Activated B cell treated with CpG ODN at 0.5 μM for 24 hours (primary cell): ENCODE results near the gene CDC26. TPM values are rescaled to one million over a fixed set of nuclear protein-coding genes. Genes with fewer than 3 reads are reported as not detected.

ENCODE experiments used
- ATAC-seq: fragments of 200-7000 bp; cut with Tn5 transposase; one replicate; pipeline ENCODE4 v1.10.0; 2021; ENCODE audit warnings: low read depth, mild to moderate bottlenecking, moderate library complexity
- CTCF ChIA-PET: fragments of 350-600 bp; sonication (Branson Sonifier 250); formaldehyde crosslinking; loops from one replicate; lab custom pipeline; 2021; ENCODE audit warnings: antibody characterized with exemption; lab: Charles Lee
- POLR2A ChIA-PET: fragments of 350-600 bp; sonication (Branson Sonifier 250); formaldehyde crosslinking; loops from one replicate; lab custom pipeline; 2021; ENCODE audit warnings: antibody characterized with exemption; lab: Charles Lee
- DNase-seq: peaks from one replicate; pipeline ENCODE4 v3.0.0; 2022
- H3K27ac Mint-ChIP-seq: one replicate; pipeline ENCODE4 v1.8.0; 2020; ENCODE audit warnings: mixed read lengths
- H3K27me3 Mint-ChIP-seq: one replicate; pipeline ENCODE4 v1.8.0; 2021; ENCODE audit warnings: mixed read lengths
- H3K36me3 Mint-ChIP-seq: one replicate; pipeline ENCODE4 v1.8.0; 2021; ENCODE audit warnings: low read depth, mixed read lengths
- H3K4me1 Mint-ChIP-seq: one replicate; pipeline ENCODE4 v1.8.0; 2021; ENCODE audit warnings: mixed read lengths
- H3K4me3 Mint-ChIP-seq: one replicate; pipeline ENCODE4 v1.8.0; 2020; ENCODE audit warnings: mild to moderate bottlenecking, mixed read lengths
- H3K9me3 Mint-ChIP-seq: one replicate; pipeline ENCODE4 v1.8.0; 2020; ENCODE audit warnings: mixed read lengths
- intact Hi-C: fragments of 100-400 bp; cut with micrococcal nuclease; formaldehyde crosslinking; loops from one replicate; pipeline ENCODE4 v1.15.1; 2024
- total RNA-seq: library from RNA; stranded (reverse); gene quantifications from 2 replicates; pipeline ENCODE4 v1.2.3, GENCODE V29; 2022
- TF ChIP-seq, protein P1 (sequence below): fragments of 200-600 bp; IDR thresholded peaks from one replicate; pipeline ENCODE4 v1.8.0; 2022; ENCODE audit warnings: antibody characterized with exemption, mild to moderate bottlenecking

The CDC26 gene
- total RNA-seq: 30.4 and 31.7 TPM in 2 replicates

DNA sequence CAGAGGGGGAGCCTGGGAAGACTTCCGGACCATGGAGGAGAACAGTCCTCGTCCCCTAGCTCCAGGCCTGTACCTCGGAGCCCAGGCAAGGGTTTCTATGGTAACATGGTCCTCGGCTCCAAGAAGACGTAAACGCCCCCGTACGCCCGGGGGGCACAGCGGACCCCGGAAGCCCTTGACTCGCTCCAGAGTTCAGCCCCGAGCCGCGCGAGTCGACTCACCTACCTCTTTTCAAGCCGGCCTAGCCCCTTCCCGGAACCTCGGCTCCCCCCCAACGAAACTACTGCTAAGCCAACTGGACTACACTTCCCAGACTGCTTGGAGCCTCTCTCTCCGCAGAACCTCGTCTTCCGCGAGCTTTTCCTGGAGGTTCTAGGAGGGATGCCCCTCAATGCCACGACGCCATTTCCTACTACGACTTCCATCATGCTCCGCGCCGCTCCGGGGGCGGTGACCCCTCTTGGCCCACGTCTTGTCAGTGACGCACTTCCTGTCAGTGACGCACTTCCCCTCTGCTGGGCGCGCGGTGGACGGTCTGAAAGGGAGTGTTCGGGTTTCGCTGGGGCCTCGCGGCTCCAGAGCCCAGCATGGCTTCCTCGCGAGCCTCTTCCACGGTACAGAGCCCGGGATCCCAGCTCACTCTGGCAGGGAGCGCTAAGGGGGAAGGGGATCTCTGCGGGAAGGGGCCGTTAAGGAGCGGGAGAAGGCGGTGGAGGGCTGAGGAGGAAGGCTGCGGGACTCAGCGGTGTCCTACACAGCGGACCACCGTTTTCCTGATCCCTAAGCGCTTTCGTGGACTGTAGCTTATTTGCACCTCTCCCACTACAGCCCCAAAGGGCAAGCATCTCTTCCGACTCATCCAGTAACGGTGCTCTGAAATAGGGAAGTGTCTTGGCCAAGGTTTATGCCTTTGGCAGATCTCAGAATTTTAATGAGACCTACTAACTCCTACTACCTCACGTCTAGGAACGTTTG, at the start of gene CDC26, which contains the start of gene PRPF4:
CDC26 (minus strand) TSS at position 416 of the 975 bp plus-strand sequence. CDS start 3,065 bp downstream, outside the sequence.
PRPF4 (plus strand) TSS at position 502 of the 975 bp plus-strand sequence; CDS start at position 588, 86 bp downstream.
- Mint-ChIP-seq H3K4me3 (no peak within 1 kb of the TSS), H3K36me3 (peaks cover 54% of the 10 kb centered on the region), H3K27ac (no peak within 1 kb of the TSS), H3K27me3 (no peaks in the 10 kb centered on the region), H3K9me3 (no peaks in the 10 kb centered on the region), H3K4me1 (peaks cover 9% of the 10 kb centered on the region)
- peak; percentile 92 for DNase-seq
- TF ChIP-seq, protein P1, sequence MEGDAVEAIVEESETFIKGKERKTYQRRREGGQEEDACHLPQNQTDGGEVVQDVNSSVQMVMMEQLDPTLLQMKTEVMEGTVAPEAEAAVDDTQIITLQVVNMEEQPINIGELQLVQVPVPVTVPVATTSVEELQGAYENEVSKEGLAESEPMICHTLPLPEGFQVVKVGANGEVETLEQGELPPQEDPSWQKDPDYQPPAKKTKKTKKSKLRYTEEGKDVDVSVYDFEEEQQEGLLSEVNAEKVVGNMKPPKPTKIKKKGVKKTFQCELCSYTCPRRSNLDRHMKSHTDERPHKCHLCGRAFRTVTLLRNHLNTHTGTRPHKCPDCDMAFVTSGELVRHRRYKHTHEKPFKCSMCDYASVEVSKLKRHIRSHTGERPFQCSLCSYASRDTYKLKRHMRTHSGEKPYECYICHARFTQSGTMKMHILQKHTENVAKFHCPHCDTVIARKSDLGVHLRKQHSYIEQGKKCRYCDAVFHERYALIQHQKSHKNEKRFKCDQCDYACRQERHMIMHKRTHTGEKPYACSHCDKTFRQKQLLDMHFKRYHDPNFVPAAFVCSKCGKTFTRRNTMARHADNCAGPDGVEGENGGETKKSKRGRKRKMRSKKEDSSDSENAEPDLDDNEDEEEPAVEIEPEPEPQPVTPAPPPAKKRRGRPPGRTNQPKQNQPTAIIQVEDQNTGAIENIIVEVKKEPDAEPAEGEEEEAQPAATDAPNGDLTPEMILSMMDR: no peak
- intact Hi-C loops: loop anchor here (1.0 to 5.0 kb wide), 8 partner anchors 54 to 1793 kb away; partner anchors contain the start of genes C9orf43, ECPAS, FKBP15 and POLE3
- ATAC-seq: peak; percentile 88
- ChIA-PET POLR2A (interaction anchor here (0.6 to 2.6 kb wide), 20 partner anchors 9 to 1792 kb away, joined by 3 to 41 read pairs (median 6); partner anchors contain the start of genes ALAD, BSPRY, C9orf43 and DNAJC25), CTCF (interaction anchor here (0.7 to 7.0 kb wide), 21 partner anchors 34 to 601 kb away, joined by 3 to 91 read pairs (median 4); partner anchors contain the start of genes ALAD, FKBP15, SLC31A1 and WDR31)

DNA sequence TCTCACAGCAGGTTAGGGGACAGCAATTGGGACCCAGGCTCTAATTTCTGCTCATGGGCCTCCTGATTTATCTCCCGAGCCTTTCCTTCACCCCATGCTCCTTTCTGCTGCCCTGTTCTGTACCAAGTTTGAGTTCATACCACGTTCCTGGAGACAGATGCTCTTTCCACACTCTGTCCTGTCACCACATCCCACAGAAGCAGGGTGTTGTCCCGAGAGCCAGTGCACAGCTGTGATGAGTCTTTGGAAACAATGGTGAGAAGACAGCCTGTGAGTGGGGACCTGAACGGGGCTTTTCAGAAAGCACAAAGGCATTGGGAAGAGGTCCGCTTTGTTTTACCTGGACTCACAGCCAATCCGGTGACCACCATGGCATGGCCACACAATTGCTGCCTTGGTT, 47.3 kb upstream of the CDC26 start:
- POLR2A ChIA-PET: no interaction called here
- H3K4me3 Mint-ChIP-seq: no peak overlapping the region
- H3K27ac Mint-ChIP-seq: no peak overlapping the region
- DNase-seq (no peak), ATAC-seq (no peak)
- CTCF ChIA-PET: no interaction called here
- TF ChIP-seq, protein P1: no peak
- no peaks in the 10 kb centered on the region for H3K4me1 Mint-ChIP-seq
- no peaks in the 10 kb centered on the region for H3K36me3 Mint-ChIP-seq
- intact Hi-C loops: no loop called here
- H3K9me3 Mint-ChIP-seq: no peaks in the 10 kb centered on the region
- no peaks in the 10 kb centered on the region for H3K27me3 Mint-ChIP-seq

DNA sequence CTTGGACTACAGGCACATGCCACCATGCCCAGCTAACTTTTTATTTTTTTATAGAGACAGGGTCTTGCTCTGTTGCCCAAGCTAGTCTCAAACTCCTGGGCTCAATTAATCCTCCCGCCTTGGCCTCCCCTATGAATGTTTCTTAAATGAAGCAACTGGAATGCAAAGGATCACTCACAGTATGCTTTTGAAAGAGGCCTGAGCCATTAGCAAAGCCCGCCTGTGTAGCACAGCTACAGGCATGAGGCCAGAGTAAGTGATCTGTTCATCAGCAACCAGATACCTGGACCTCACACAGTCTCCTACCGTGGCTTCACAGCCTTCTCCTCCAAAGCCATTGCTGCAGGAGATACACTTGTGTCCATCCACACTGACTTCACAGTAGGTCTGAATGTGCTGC, 44.7 kb upstream of the CDC26 start:
- Mint-ChIP-seq H3K36me3 (no peaks in the 10 kb centered on the region), H3K4me3 (no peak overlapping the region), H3K9me3 (no peaks in the 10 kb centered on the region), H3K27ac (no peak overlapping the region), H3K4me1 (no peaks in the 10 kb centered on the region), H3K27me3 (no peaks in the 10 kb centered on the region)
- TF ChIP-seq, protein P1: no peak
- DNase-seq (no peak), ATAC-seq (no peak)
- CTCF ChIA-PET: no interaction called here
- intact Hi-C loops: no loop called here
- POLR2A ChIA-PET: no interaction called here

DNA sequence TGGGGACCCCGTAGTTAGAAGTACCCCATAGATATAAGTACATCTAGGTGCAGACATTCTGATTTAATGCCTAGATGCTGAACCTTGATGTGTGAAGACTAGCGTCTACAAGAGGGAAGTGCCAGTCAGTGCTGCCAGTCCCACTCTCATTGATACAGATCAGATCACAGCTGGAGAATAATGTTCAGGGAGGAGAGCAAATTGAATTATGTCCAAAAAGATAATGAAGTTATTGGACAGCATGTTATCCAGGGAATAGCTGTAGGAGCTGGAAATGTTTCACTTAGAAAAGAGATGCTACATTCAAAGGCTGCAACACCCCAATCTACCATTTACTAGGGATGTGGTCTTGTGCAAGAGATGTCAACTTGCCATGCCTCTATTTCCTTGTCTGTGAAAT, 43.7 kb upstream of the CDC26 start:
- ChIA-PET CTCF (no interaction called here), POLR2A (no interaction called here)
- TF ChIP-seq, protein P1: no peak
- Mint-ChIP-seq H3K4me3 (no peak overlapping the region), H3K27ac (no peak overlapping the region), H3K36me3 (no peaks in the 10 kb centered on the region), H3K4me1 (no peaks in the 10 kb centered on the region), H3K9me3 (no peaks in the 10 kb centered on the region), H3K27me3 (peaks cover 1% of the 10 kb centered on the region)
- intact Hi-C loops: no loop called here
- ATAC-seq (no peak), DNase-seq (no peak)

DNA sequence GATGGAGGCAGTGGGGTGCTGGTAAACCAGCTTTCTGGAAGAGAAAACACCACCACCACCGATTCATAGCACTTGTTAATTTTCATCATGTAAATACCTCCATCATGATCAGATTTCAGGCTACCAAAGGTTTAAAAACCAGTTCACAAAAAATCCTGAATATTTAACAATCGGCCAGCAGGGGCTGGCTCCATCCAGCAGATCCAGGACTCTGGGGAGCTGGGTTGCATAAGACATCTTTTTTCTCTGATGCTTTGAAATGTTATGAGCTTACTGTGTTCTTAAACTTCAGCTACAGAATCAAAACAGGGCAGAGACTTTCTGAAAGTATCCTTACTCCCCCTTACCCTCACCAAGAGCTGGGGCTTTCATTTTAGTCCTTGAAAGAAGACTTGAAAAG, 42.4 kb upstream of the CDC26 start:
- intact Hi-C loops: no loop called here
- CTCF ChIA-PET: no interaction called here
- POLR2A ChIA-PET: no interaction called here
- no peak overlapping the region for H3K27ac Mint-ChIP-seq
- TF ChIP-seq, protein P1: no peak
- H3K4me1 Mint-ChIP-seq: no peaks in the 10 kb centered on the region
- no peak for DNase-seq
- no peaks in the 10 kb centered on the region for H3K36me3 Mint-ChIP-seq
- H3K9me3 Mint-ChIP-seq: no peaks in the 10 kb centered on the region
- peaks cover 1% of the 10 kb centered on the region for H3K27me3 Mint-ChIP-seq
- H3K4me3 Mint-ChIP-seq: no peak overlapping the region
- ATAC-seq: no peak
